ENCODE data around the gene RGMA. TPM values are rescaled to one million over a fixed set of nuclear protein-coding genes. Genes with fewer than 3 reads are reported as not detected.
A peak's percentile ranks its signal among the peaks of the same experiment; 100 is the strongest.
"Not testable (repeated sequence)": the region's sequence is repeated elsewhere in the genome, so short reads cannot be mapped to it uniquely, and the experiment has no call there.

RGMA gene
- total RNA-seq, 1 donor from 2014 or later: 6.2 TPM

GRCh38 chr15:93034512-93034911 is 54.5 kb downstream of the RGMA start:
- Histone ChIP-seq H4K20me1 (ENCODE audit: insufficient read depth, low read length) (peaks cover 9% of the 10 kb centered on the region), H3K4me3 (ENCODE audit: insufficient read depth, low read depth, low read length) (no peak overlapping the region), H3K79me2 (ENCODE audit: insufficient read depth, low read length) (no peaks in the 10 kb centered on the region), H3K27me3 (ENCODE audit: insufficient read depth, low read length) (peaks cover 4% of the 10 kb centered on the region), H3K27ac (ENCODE audit: low read depth, low read length) (no peak overlapping the region), H2AFZ (ENCODE audit: low read depth, low read length) (no peak overlapping the region), H3K36me3 (ENCODE audit: insufficient read depth, low read length) (no peaks in the 10 kb centered on the region), H3K9me3 (ENCODE audit: insufficient read depth, low read depth, low read length) (no peaks in the 10 kb centered on the region), H3K4me1 (ENCODE audit: insufficient read depth, low read length) (no peaks in the 10 kb centered on the region), H3K9ac (ENCODE audit: low read length) (no peak overlapping the region), H3K4me2 (ENCODE audit: low read length) (no peak overlapping the region)
- Mint-ChIP-seq H3K27me3 (ENCODE audit: low read depth, unreplicated experiment) (peaks cover 2% of the 10 kb centered on the region), H3K9me3 (ENCODE audit: unreplicated experiment) (no peaks in the 10 kb centered on the region), H3K36me3 (ENCODE audit: low read depth, unreplicated experiment) (peaks cover 3% of the 10 kb centered on the region), H3K27ac (ENCODE audit: unreplicated experiment) (no peak overlapping the region), H3K4me1 (ENCODE audit: low read depth, unreplicated experiment) (peaks cover 13% of the 10 kb centered on the region), H3K4me3 (ENCODE audit: unreplicated experiment) (peak overlapping the region; percentile 64)
- TF ChIP-seq EZH2 (IDR thresholded peaks at IDR 0.05; ENCODE audit: insufficient read depth, low read length) (no peak), CTCF (IDR thresholded peaks at IDR 0.05; ENCODE audit: insufficient read depth, low read depth, low read length) (no peak)
- DNase-seq (ENCODE audit: low read depth): no peak
- no peak for FAIRE-seq

- no peak for DNase-seq (ENCODE audit: low read depth)
- no peak overlapping the region for H3K27ac ChIP-seq (ENCODE audit: low read depth, low read length)
- H3K27ac Mint-ChIP-seq (ENCODE audit: unreplicated experiment): no peak overlapping the region
- H3K27me3 Mint-ChIP-seq (ENCODE audit: low read depth, unreplicated experiment): peaks cover 2% of the 10 kb centered on the region
- no peaks in the 10 kb centered on the region for H3K79me2 ChIP-seq (ENCODE audit: insufficient read depth, low read length)
- no peak overlapping the region for H2AFZ ChIP-seq (ENCODE audit: low read depth, low read length)
- H3K4me3 Mint-ChIP-seq (ENCODE audit: unreplicated experiment): no peak overlapping the region
- no peak for FAIRE-seq
- no peak overlapping the region for H3K4me3 ChIP-seq (ENCODE audit: insufficient read depth, low read depth, low read length)
- H3K9ac ChIP-seq (ENCODE audit: low read length): no peak overlapping the region
- TF ChIP-seq CTCF (IDR thresholded peaks at IDR 0.05; ENCODE audit: insufficient read depth, low read depth, low read length) (no peak), EZH2 (IDR thresholded peaks at IDR 0.05; ENCODE audit: insufficient read depth, low read length) (no peak)
- peaks cover 19% of the 10 kb centered on the region for H3K4me1 Mint-ChIP-seq (ENCODE audit: low read depth, unreplicated experiment)
- H3K36me3 Mint-ChIP-seq (ENCODE audit: low read depth, unreplicated experiment): peaks cover 4% of the 10 kb centered on the region
- H3K9me3 Mint-ChIP-seq (ENCODE audit: unreplicated experiment): no peaks in the 10 kb centered on the region
- no peaks in the 10 kb centered on the region for H3K36me3 ChIP-seq (ENCODE audit: insufficient read depth, low read length)
- H4K20me1 ChIP-seq (ENCODE audit: insufficient read depth, low read length): peaks cover 19% of the 10 kb centered on the region
- peaks cover 4% of the 10 kb centered on the region for H3K27me3 ChIP-seq (ENCODE audit: insufficient read depth, low read length)
- peaks cover 10% of the 10 kb centered on the region for H3K4me1 ChIP-seq (ENCODE audit: insufficient read depth, low read length)
- H3K4me2 ChIP-seq (ENCODE audit: low read length): no peak overlapping the region
- H3K9me3 ChIP-seq (ENCODE audit: insufficient read depth, low read depth, low read length): no peaks in the 10 kb centered on the region
These were observed 55.5 kb downstream of the RGMA start for GRCh38 chr15:93033434-93034045.

- H3K27ac ChIP-seq (ENCODE audit: low read depth, low read length); H3K36me3 ChIP-seq (ENCODE audit: insufficient read depth, low read length); H3K36me3 Mint-ChIP-seq (ENCODE audit: low read depth, unreplicated experiment); H3K9ac ChIP-seq (ENCODE audit: low read length); H3K27me3 ChIP-seq (ENCODE audit: insufficient read depth, low read length); H3K9me3 ChIP-seq (ENCODE audit: insufficient read depth, low read depth, low read length); H2AFZ ChIP-seq (ENCODE audit: low read depth, low read length); H3K4me2 ChIP-seq (ENCODE audit: low read length); H3K79me2 ChIP-seq (ENCODE audit: insufficient read depth, low read length); H3K9me3 Mint-ChIP-seq (ENCODE audit: unreplicated experiment); FAIRE-seq; H3K4me3 ChIP-seq (ENCODE audit: insufficient read depth, low read depth, low read length); H3K4me3 Mint-ChIP-seq (ENCODE audit: unreplicated experiment); H3K27ac Mint-ChIP-seq (ENCODE audit: unreplicated experiment); H3K27me3 Mint-ChIP-seq (ENCODE audit: low read depth, unreplicated experiment); DNase-seq (ENCODE audit: low read depth): not testable (repeated sequence)
- H3K4me1 ChIP-seq (ENCODE audit: insufficient read depth, low read length): peaks cover 17% of the 10 kb centered on the region
- peaks cover 23% of the 10 kb centered on the region for H3K4me1 Mint-ChIP-seq (ENCODE audit: low read depth, unreplicated experiment)
- peaks cover 28% of the 10 kb centered on the region for H4K20me1 ChIP-seq (ENCODE audit: insufficient read depth, low read length)
These were observed 56.4 kb downstream of the RGMA start for GRCh38 chr15:93032515-93033206.

GRCh38 chr15:93031557-93032384 is 57.2 kb downstream of the RGMA start:
- H3K4me1 Mint-ChIP-seq (ENCODE audit: low read depth, unreplicated experiment): peaks cover 23% of the 10 kb centered on the region
- not testable (repeated sequence) for H2AFZ ChIP-seq (ENCODE audit: low read depth, low read length); H3K9me3 Mint-ChIP-seq (ENCODE audit: unreplicated experiment); H3K27ac Mint-ChIP-seq (ENCODE audit: unreplicated experiment); H3K36me3 Mint-ChIP-seq (ENCODE audit: low read depth, unreplicated experiment); H3K9me3 ChIP-seq (ENCODE audit: insufficient read depth, low read depth, low read length); H3K9ac ChIP-seq (ENCODE audit: low read length); H3K4me3 Mint-ChIP-seq (ENCODE audit: unreplicated experiment); H3K79me2 ChIP-seq (ENCODE audit: insufficient read depth, low read length); H3K27me3 ChIP-seq (ENCODE audit: insufficient read depth, low read length); H3K27me3 Mint-ChIP-seq (ENCODE audit: low read depth, unreplicated experiment); H3K4me3 ChIP-seq (ENCODE audit: insufficient read depth, low read depth, low read length); DNase-seq (ENCODE audit: low read depth); H3K4me2 ChIP-seq (ENCODE audit: low read length); FAIRE-seq; H3K27ac ChIP-seq (ENCODE audit: low read depth, low read length)
- peaks cover 22% of the 10 kb centered on the region for H3K4me1 ChIP-seq (ENCODE audit: insufficient read depth, low read length)
- H3K36me3 ChIP-seq (ENCODE audit: insufficient read depth, low read length): peaks cover 14% of the 10 kb centered on the region
- H4K20me1 ChIP-seq (ENCODE audit: insufficient read depth, low read length): peaks cover 37% of the 10 kb centered on the region
